NK-92 treated with Interleukin-12 subunit alpha and Interleukin-12 subunit beta, amount 100 ng/mL, for 24 hours (cell line): Measurements from ENCODE around the gene CIART.
"Not testable (repeated sequence)": the region's sequence is repeated elsewhere in the genome, so short reads cannot be mapped to it uniquely, and the experiment has no call there.

ENCODE experiments used
- DNase-seq: peaks from one replicate; lab custom pipeline; 2025; lab: John Stamatoyannopoulos, UW

The CIART gene

GRCh38 chr1:150281758-150282557 lies at the start of gene CIART:
CIART (plus strand) TSS chr1:150282554; CDS start chr1:150283268, 714 bp downstream.
- no peak for DNase-seq

- DNase-seq: not testable (repeated sequence)
Measured at GRCh38 chr1:150232921-150233320, 49.4 kb upstream of the CIART start.

GRCh38 chr1:150233359-150234308 lies 48.7 kb upstream of the CIART start:
- no peak for DNase-seq

- DNase-seq: no peak
Measured at GRCh38 chr1:150234309-150234565, 48.1 kb upstream of the CIART start.

- peak; percentile 93 for DNase-seq
Measured at GRCh38 chr1:150234566-150235293, 47.6 kb upstream of the CIART start.

GRCh38 chr1:150235294-150235851 lies 47.0 kb upstream of the CIART start:
- DNase-seq: peak; percentile 44

- DNase-seq: peak; percentile 88
Measured at GRCh38 chr1:150235852-150236613, 46.3 kb upstream of the CIART start, which contains the start of gene ANP32E. ANP32E (minus strand) TSS chr1:150236112; CDS start chr1:150235786, 326 bp downstream.

GRCh38 chr1:150236614-150237100 lies 45.7 kb upstream of the CIART start:
- no peak for DNase-seq

GRCh38 chr1:150237176-150237575 lies 45.2 kb upstream of the CIART start:
- not testable (repeated sequence) for DNase-seq

- no peak for DNase-seq
Measured at GRCh38 chr1:150237746-150238145, 44.6 kb upstream of the CIART start.

- DNase-seq: no peak
Measured at GRCh38 chr1:150243003-150243402, 39.4 kb upstream of the CIART start.

- no peak for DNase-seq
Measured at GRCh38 chr1:150249936-150250335, 32.4 kb upstream of the CIART start.

GRCh38 chr1:150256198-150256553 lies 26.2 kb upstream of the CIART start:
- no peak for DNase-seq

GRCh38 chr1:150256554-150257341 lies 25.6 kb upstream of the CIART start:
- DNase-seq: no peak

- no peak for DNase-seq
Measured at GRCh38 chr1:150257624-150258585, 24.4 kb upstream of the CIART start, which contains the start of gene CA14. CA14 (plus strand) TSS chr1:150257774; CDS start chr1:150258129, 355 bp downstream.

- DNase-seq: no peak
Measured at GRCh38 chr1:150259217-150259616, 23.1 kb upstream of the CIART start.

- no peak for DNase-seq
Measured at GRCh38 chr1:150259758-150260669, 22.3 kb upstream of the CIART start.

GRCh38 chr1:150261367-150261766 lies 21.0 kb upstream of the CIART start:
- no peak for DNase-seq
